SK-N-SH treated with all-trans-retinoic acid at 6 μM for 48 hours (cell line): ENCODE measurements around the gene BUD13.

Experiments used
- ATAC-seq: fragments of 200-7000 bp; cut with Tn5 transposase; 3 replicates; pipeline ENCODE4 v1.9.1; 2020; ENCODE audit warnings: mild to moderate bottlenecking, moderate library complexity
- ARNTL ChIP-seq: fragments of 450-650 bp; formaldehyde crosslinking; IDR thresholded peaks from 2 replicates; pipeline ENCODE4 v1.5.0; 2020; ENCODE audit warnings: low read depth, mild to moderate bottlenecking, moderate library complexity, borderline replicate concordance
- BACH2 ChIP-seq: fragments of 250-450 bp; sonication (Bioruptor Pico); IDR thresholded peaks from 2 replicates; pipeline ENCODE4 v1.9.0; 2021; ENCODE audit warnings: mild to moderate bottlenecking, borderline replicate concordance
- CREB5 ChIP-seq: fragments of 250-450 bp; sonication (Bioruptor Pico); IDR thresholded peaks from 2 replicates; pipeline ENCODE4 v1.5.1; 2020; ENCODE audit warnings: low read depth, mild to moderate bottlenecking, moderate library complexity
- CSDC2 ChIP-seq: fragments of 250-450 bp; sonication (Bioruptor Pico); IDR thresholded peaks from 2 replicates; pipeline ENCODE4 v1.5.0; 2020; ENCODE audit warnings: mild to moderate bottlenecking, moderate library complexity
- ESRRG ChIP-seq: fragments of 250-450 bp; sonication (Bioruptor Pico); IDR thresholded peaks from 2 replicates; pipeline ENCODE4 v1.6.1; 2021; ENCODE audit warnings: mild to moderate bottlenecking
- GLIS3 ChIP-seq: fragments of 250-450 bp; sonication (Bioruptor Pico); IDR thresholded peaks from 2 replicates; pipeline ENCODE4 v1.5.0; 2020; ENCODE audit warnings: mild to moderate bottlenecking, moderate library complexity
- ISL1 ChIP-seq: fragments of 250-450 bp; sonication (Bioruptor Pico); IDR thresholded peaks from 2 replicates; pipeline ENCODE4 v2.1.2; 2022; ENCODE audit warnings: mild to moderate bottlenecking, moderate library complexity
- OSR1 ChIP-seq: fragments of 250-450 bp; sonication (Bioruptor Pico); IDR thresholded peaks from 2 replicates; pipeline ENCODE4 v1.8.0; 2022; ENCODE audit warnings: moderate library complexity, mild to moderate bottlenecking, inconsistent platforms
- POU6F1 ChIP-seq: fragments of 250-450 bp; sonication (Bioruptor Pico); IDR thresholded peaks from 2 replicates; pipeline ENCODE4 v1.8.0; 2021; ENCODE audit warnings: low read depth, mild to moderate bottlenecking, moderate library complexity, borderline replicate concordance
- PPARA ChIP-seq: fragments of 250-450 bp; sonication (Bioruptor Pico); IDR thresholded peaks from 2 replicates; pipeline ENCODE4 v1.5.0; 2020; ENCODE audit warnings: mild to moderate bottlenecking, borderline replicate concordance
- RARB ChIP-seq: fragments of 250-450 bp; sonication (Bioruptor Pico); IDR thresholded peaks from 2 replicates; pipeline ENCODE4 v1.8.0; 2021; ENCODE audit warnings: mild to moderate bottlenecking, moderate library complexity
- SNAI2 ChIP-seq: fragments of 250-450 bp; sonication (Bioruptor Pico); IDR thresholded peaks from 2 replicates; pipeline ENCODE4 v1.5.0; 2020; ENCODE audit warnings: mild to moderate bottlenecking, moderate library complexity
- TOX ChIP-seq: fragments of 250-450 bp; sonication (Bioruptor Pico); IDR thresholded peaks from 2 replicates; pipeline ENCODE4 v1.8.0; 2021; ENCODE audit warnings: mild to moderate bottlenecking, moderate library complexity, borderline replicate concordance
- ZC3H10 ChIP-seq: fragments of 250-450 bp; sonication (Bioruptor Pico); IDR thresholded peaks from 2 replicates; pipeline ENCODE4 v1.5.1; 2021; ENCODE audit warnings: mild to moderate bottlenecking, moderate library complexity
- ZFP3 ChIP-seq: fragments of 250-450 bp; sonication (Bioruptor Pico); IDR thresholded peaks from 2 replicates; pipeline ENCODE4 v1.5.0; 2020; ENCODE audit warnings: mild to moderate bottlenecking, moderate library complexity
- ZFP30 ChIP-seq: fragments of 450-650 bp; formaldehyde crosslinking; IDR thresholded peaks from 2 replicates; pipeline ENCODE4 v1.5.0; 2022; ENCODE audit warnings: mild to moderate bottlenecking, moderate library complexity
- ZNF565 ChIP-seq: fragments of 450-650 bp; formaldehyde crosslinking; conservative IDR thresholded peaks from 2 replicates; pipeline ENCODE4 v1.5.0; 2020; ENCODE audit warnings: low read depth, mild to moderate bottlenecking, moderate library complexity
- ZNF70 ChIP-seq: fragments of 450-650 bp; formaldehyde crosslinking; IDR thresholded peaks from 2 replicates; pipeline ENCODE4 v1.5.0; 2020; ENCODE audit warnings: mild to moderate bottlenecking, moderate library complexity
- ZNF8 ChIP-seq: fragments of 450-650 bp; formaldehyde crosslinking; IDR thresholded peaks from 2 replicates; pipeline ENCODE4 v1.5.0; 2020; ENCODE audit warnings: mild to moderate bottlenecking, moderate library complexity
- TF ChIP-seq, protein P1 (sequence below): fragments of 250-450 bp; sonication (Bioruptor Pico); IDR thresholded peaks from 2 replicates; pipeline ENCODE4 v1.8.0; 2020; ENCODE audit warnings: mild to moderate bottlenecking, moderate library complexity, borderline replicate concordance
- TF ChIP-seq, protein P2 (sequence below): fragments of 250-450 bp; sonication (Bioruptor Pico); IDR thresholded peaks from 2 replicates; pipeline ENCODE4 v1.5.1; 2021; ENCODE audit warnings: mild to moderate bottlenecking, moderate library complexity
- TF ChIP-seq, protein P3 (sequence below): fragments of 250-450 bp; sonication (Bioruptor Pico); IDR thresholded peaks from 2 replicates; pipeline ENCODE4 v1.5.0; 2020; ENCODE audit warnings: mild to moderate bottlenecking, moderate library complexity

The BUD13 gene

DNA sequence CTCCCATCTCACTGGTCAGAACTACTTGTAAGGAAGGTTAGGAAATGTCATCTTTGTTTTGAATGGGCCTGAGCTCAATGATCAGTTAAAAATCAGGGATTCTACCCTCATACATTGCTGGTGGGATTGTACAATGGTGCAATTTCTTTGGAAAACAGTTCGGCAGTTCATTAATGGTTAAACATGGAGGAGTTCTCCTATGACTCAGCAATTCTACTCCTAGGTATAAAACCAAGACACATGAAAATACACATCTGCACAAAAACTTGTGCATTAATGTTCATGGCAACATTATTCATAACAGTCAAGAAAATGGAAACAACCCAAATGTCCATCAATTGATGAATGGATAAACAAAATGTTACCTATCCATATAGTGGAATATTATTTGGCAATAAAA is 23.8 kb upstream of the BUD13 start (continued):
- TF ChIP-seq, protein P1, sequence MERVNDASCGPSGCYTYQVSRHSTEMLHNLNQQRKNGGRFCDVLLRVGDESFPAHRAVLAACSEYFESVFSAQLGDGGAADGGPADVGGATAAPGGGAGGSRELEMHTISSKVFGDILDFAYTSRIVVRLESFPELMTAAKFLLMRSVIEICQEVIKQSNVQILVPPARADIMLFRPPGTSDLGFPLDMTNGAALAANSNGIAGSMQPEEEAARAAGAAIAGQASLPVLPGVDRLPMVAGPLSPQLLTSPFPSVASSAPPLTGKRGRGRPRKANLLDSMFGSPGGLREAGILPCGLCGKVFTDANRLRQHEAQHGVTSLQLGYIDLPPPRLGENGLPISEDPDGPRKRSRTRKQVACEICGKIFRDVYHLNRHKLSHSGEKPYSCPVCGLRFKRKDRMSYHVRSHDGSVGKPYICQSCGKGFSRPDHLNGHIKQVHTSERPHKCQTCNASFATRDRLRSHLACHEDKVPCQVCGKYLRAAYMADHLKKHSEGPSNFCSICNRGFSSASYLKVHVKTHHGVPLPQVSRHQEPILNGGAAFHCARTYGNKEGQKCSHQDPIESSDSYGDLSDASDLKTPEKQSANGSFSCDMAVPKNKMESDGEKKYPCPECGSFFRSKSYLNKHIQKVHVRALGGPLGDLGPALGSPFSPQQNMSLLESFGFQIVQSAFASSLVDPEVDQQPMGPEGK (CRISPR knock-in tag), result no peak
- TF ChIP-seq PPARA (CRISPR knock-in tag), result no peak
- no peak for TF ChIP-seq ISL1 (CRISPR knock-in tag)
- no peak for TF ChIP-seq ESRRG
- no peak for TF ChIP-seq RARB (CRISPR knock-in tag)
- TF ChIP-seq ZNF565 (CRISPR knock-in tag), result no peak
- TF ChIP-seq SNAI2 (CRISPR knock-in tag), result no peak

DNA sequence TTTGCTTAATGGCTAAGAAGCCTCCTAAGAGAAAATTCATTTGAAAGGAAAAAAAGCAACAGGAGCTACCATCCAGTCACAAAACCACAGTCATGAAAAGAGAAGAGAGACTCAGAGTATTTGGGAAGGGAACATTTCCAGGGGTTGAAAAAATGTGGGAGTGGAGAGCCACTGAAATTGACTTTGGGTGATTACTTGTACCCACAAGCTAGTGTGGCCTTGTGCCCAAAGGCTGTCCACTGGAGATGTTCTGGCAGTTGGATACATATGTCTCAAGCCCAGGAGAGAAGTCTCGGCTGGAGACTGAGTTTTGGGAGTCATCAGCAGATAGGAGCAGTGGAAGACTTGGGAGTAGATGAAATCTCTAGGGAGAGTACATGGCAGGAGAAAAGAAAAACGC is 22.1 kb upstream of the BUD13 start:
- TF ChIP-seq OSR1 (CRISPR knock-in tag), result no peak
- TF ChIP-seq ESRRG, result no peak
- TF ChIP-seq, protein P2, sequence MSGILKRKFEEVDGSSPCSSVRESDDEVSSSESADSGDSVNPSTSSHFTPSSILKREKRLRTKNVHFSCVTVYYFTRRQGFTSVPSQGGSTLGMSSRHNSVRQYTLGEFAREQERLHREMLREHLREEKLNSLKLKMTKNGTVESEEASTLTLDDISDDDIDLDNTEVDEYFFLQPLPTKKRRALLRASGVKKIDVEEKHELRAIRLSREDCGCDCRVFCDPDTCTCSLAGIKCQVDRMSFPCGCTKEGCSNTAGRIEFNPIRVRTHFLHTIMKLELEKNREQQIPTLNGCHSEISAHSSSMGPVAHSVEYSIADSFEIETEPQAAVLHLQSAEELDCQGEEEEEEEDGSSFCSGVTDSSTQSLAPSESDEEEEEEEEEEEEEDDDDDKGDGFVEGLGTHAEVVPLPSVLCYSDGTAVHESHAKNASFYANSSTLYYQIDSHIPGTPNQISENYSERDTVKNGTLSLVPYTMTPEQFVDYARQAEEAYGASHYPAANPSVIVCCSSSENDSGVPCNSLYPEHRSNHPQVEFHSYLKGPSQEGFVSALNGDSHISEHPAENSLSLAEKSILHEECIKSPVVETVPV, result no peak
- TF ChIP-seq CSDC2 (CRISPR knock-in tag), result no peak
- TF ChIP-seq, protein P3, sequence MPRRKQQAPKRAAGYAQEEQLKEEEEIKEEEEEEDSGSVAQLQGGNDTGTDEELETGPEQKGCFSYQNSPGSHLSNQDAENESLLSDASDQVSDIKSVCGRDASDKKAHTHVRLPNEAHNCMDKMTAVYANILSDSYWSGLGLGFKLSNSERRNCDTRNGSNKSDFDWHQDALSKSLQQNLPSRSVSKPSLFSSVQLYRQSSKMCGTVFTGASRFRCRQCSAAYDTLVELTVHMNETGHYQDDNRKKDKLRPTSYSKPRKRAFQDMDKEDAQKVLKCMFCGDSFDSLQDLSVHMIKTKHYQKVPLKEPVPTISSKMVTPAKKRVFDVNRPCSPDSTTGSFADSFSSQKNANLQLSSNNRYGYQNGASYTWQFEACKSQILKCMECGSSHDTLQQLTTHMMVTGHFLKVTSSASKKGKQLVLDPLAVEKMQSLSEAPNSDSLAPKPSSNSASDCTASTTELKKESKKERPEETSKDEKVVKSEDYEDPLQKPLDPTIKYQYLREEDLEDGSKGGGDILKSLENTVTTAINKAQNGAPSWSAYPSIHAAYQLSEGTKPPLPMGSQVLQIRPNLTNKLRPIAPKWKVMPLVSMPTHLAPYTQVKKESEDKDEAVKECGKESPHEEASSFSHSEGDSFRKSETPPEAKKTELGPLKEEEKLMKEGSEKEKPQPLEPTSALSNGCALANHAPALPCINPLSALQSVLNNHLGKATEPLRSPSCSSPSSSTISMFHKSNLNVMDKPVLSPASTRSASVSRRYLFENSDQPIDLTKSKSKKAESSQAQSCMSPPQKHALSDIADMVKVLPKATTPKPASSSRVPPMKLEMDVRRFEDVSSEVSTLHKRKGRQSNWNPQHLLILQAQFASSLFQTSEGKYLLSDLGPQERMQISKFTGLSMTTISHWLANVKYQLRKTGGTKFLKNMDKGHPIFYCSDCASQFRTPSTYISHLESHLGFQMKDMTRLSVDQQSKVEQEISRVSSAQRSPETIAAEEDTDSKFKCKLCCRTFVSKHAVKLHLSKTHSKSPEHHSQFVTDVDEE (CRISPR knock-in tag), result no peak
- TF ChIP-seq ISL1 (CRISPR knock-in tag), result no peak
- no peak for TF ChIP-seq ARNTL (CRISPR knock-in tag)
- no peak for TF ChIP-seq ZFP3
- TF ChIP-seq ZNF8, result no peak
- TF ChIP-seq ZNF70, result no peak
- ATAC-seq, result no peak

- TF ChIP-seq CREB5 (no peak), ZNF8 (no peak), OSR1 (CRISPR knock-in tag) (no peak), BACH2 (CRISPR knock-in tag) (no peak), POU6F1 (CRISPR knock-in tag) (no peak), RARB (CRISPR knock-in tag) (no peak), PPARA (CRISPR knock-in tag) (no peak), TOX (CRISPR knock-in tag) (no peak), ZFP3 (no peak), ZFP30 (CRISPR knock-in tag) (no peak), ESRRG (no peak), ZC3H10 (CRISPR knock-in tag) (no peak), ZNF565 (CRISPR knock-in tag) (no peak), CSDC2 (CRISPR knock-in tag) (no peak), GLIS3 (CRISPR knock-in tag) (no peak), SNAI2 (CRISPR knock-in tag) (no peak)
- TF ChIP-seq, protein P3 (CRISPR knock-in tag), result no peak
- TF ChIP-seq, protein P1 (CRISPR knock-in tag), result no peak
- TF ChIP-seq, protein P2, result no peak
- ATAC-seq, result peak; percentile 54
Measured at GRCh38 chr11:116793772-116794097, 20.9 kb upstream of the BUD13 start.
